Smooth muscle cell (in vitro differentiated cells): Measurements from ENCODE around the gene PTGES. TPM values are rescaled to one million over a fixed set of nuclear protein-coding genes. Genes with fewer than 3 reads are reported as not detected.

Source experiments
- DNase-seq: peaks from one replicate; lab custom pipeline; 2025; ENCODE audit not compliant: unreplicated experiment; lab: John Stamatoyannopoulos, UW
- H2AFZ ChIP-seq: fragments of 200-600 bp; sonication (generic); 2 replicates; pipeline ENCODE4 v1.6.0; 2016; ENCODE audit warnings: antibody characterized with exemption, low read depth, mild to moderate bottlenecking
- H3F3A ChIP-seq: fragments of 200-600 bp; sonication (generic); 2 replicates; pipeline ENCODE4 v1.6.0; 2017; ENCODE audit warnings: antibody characterized with exemption, low read depth
- H3K27ac ChIP-seq: fragments of 200-600 bp; sonication (generic); 2 replicates; pipeline ENCODE4 v1.5.1; 2016; ENCODE audit warnings: low read depth, mild to moderate bottlenecking
- H3K27me3 ChIP-seq: fragments of 200-600 bp; sonication (generic); 2 replicates; pipeline ENCODE4 v1.6.1; 2016; ENCODE audit warnings: low read depth, mild to moderate bottlenecking
- H3K36me3 ChIP-seq: fragments of 200-600 bp; sonication (generic); 2 replicates; pipeline ENCODE4 v1.5.1; 2016; ENCODE audit warnings: low read depth
- H3K4me1 ChIP-seq: fragments of 200-600 bp; sonication (generic); 2 replicates; pipeline ENCODE4 v1.5.1; 2016; ENCODE audit warnings: low read depth
- H3K4me2 ChIP-seq: fragments of 200-600 bp; sonication (generic); 2 replicates; pipeline ENCODE4 v1.6.0; 2016; ENCODE audit warnings: mild to moderate bottlenecking
- H3K4me3 ChIP-seq: fragments of 200-600 bp; sonication (generic); 2 replicates; pipeline ENCODE4 v1.5.1; 2016; ENCODE audit warnings: mild to moderate bottlenecking
- H3K79me2 ChIP-seq: fragments of 200-600 bp; sonication (generic); 2 replicates; pipeline ENCODE4 v1.6.0; 2016; ENCODE audit warnings: low read depth, mild to moderate bottlenecking
- H3K9ac ChIP-seq: fragments of 200-600 bp; sonication (generic); 2 replicates; pipeline ENCODE4 v1.6.0; 2016; ENCODE audit warnings: low read depth
- H3K9me3 ChIP-seq: fragments of 200-600 bp; sonication (generic); replicated peaks from 2 replicates; pipeline ENCODE4 v1.5.1; 2016; ENCODE audit warnings: low read depth
- H4K20me1 ChIP-seq: fragments of 200-600 bp; sonication (generic); 2 replicates; pipeline ENCODE4 v1.6.0; 2016; ENCODE audit warnings: low read depth
- CTCF ChIP-seq: fragments of 200-600 bp; sonication (generic); IDR thresholded peaks from 2 replicates; pipeline ENCODE4 v1.5.1; 2017; ENCODE audit warnings: borderline replicate concordance, mild to moderate bottlenecking, antibody characterized with exemption; ENCODE audit not compliant: insufficient read depth, poor library complexity, severe bottlenecking
- WGBS: methylation state at CpG from one replicate; pipeline ENCODE4 v1.1.7; 2016; ENCODE audit warnings: low lambda C conversion rate; 5-methylcytosine and 5-hydroxymethylcytosine counted together
- polyA plus RNA-seq: library from polyadenylated mRNA; unstranded; fragments of >200 nt; fragmentation: Nextera tagmentation; extraction: Ambion mirVana; gene quantifications from 2 replicates; pipeline ENCODE4 v1.2.1, GENCODE V29; 2016
- total RNA-seq: library from RNA; depleted of rRNA; stranded (reverse); fragments of >200 nt; gene quantifications from 2 replicates; pipeline ENCODE4 v1.2.3, GENCODE V29; 2014

Gene PTGES
- total and polyA plus RNA-seq, 2 experiments from 2014 or later = 49.5 to 69.6 TPM

DNA sequence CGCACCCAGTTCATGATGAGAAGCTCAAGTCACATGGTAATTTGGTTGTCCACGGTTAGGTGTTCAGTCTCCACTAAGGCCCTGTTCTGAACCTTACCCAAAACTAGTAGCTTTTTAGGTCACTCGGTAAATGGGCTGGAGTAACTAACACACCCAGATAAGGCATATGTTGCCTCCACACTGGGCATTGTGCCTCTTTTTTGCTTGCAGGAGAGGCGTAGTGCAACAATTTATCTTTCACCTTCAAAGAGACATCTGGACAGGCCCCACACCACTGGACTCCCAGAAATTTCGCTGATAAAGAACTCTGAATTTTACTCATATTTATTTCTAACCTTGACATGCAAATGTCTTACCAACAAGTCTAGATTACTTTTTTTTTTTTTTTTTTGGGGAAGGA is 16.8 kb upstream of the PTGES start:
- WGBS = 91% methylated on average over 5 of the region's 5 CpGs
- Histone ChIP-seq H3K4me2 (no peak overlapping the region), H2AFZ (no peak overlapping the region), H4K20me1 (no peaks in the 10 kb centered on the region), H3K36me3 (no peaks in the 10 kb centered on the region), H3K4me1 (no peaks in the 10 kb centered on the region), H3F3A (no peaks in the 10 kb centered on the region), H3K79me2 (no peaks in the 10 kb centered on the region), H3K27ac (no peak overlapping the region), H3K27me3 (no peaks in the 10 kb centered on the region), H3K4me3 (no peak overlapping the region), H3K9me3 (no peaks in the 10 kb centered on the region), H3K9ac (no peak overlapping the region)
- no peak for TF ChIP-seq CTCF
- DNase-seq = no peak

DNA sequence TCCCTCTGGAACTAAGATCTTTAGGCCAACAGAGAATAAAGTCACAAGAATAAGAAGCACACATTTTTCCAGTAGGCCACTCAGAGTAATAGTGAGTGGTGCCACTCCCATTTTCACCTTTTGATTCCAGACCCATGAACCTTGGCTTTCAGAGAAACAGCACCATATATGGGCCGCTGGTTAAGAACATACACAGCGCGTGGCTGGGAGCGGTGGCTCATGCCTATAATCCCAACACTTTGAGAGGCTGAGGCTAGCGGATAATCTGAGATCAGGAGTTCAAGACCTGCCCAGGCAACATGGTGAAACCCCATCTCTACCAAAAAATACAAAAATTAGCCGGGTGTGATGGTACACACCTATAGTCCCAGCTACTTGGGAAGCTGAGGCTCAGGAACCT is 15.6 kb upstream of the PTGES start:
- no peak for TF ChIP-seq CTCF
- no peak overlapping the region for H3K4me3 ChIP-seq
- 97% methylated on average over 6 of the region's 6 CpGs for WGBS
- H3K27ac ChIP-seq = no peak overlapping the region
- H3K4me2 ChIP-seq = no peak overlapping the region
- no peaks in the 10 kb centered on the region for H3K9me3 ChIP-seq
- DNase-seq = no peak
- no peaks in the 10 kb centered on the region for H4K20me1 ChIP-seq
- peaks cover 3% of the 10 kb centered on the region for H3F3A ChIP-seq
- no peaks in the 10 kb centered on the region for H3K36me3 ChIP-seq
- no peak overlapping the region for H3K9ac ChIP-seq
- no peaks in the 10 kb centered on the region for H3K27me3 ChIP-seq
- no peaks in the 10 kb centered on the region for H3K4me1 ChIP-seq
- H2AFZ ChIP-seq = no peak overlapping the region
- no peaks in the 10 kb centered on the region for H3K79me2 ChIP-seq

GRCh38 chr9:129765764-129766317 is 13.0 kb upstream of the PTGES start:
- H4K20me1 ChIP-seq = no peaks in the 10 kb centered on the region
- peaks cover 6% of the 10 kb centered on the region for H3K4me1 ChIP-seq
- DNase-seq = no peak
- 93% methylated on average over 4 of the region's 4 CpGs for WGBS
- no peak overlapping the region for H3K9ac ChIP-seq
- no peaks in the 10 kb centered on the region for H3K36me3 ChIP-seq
- H3K9me3 ChIP-seq = no peaks in the 10 kb centered on the region
- TF ChIP-seq CTCF = no peak
- no peak overlapping the region for H3K4me3 ChIP-seq
- no peak overlapping the region for H2AFZ ChIP-seq
- no peak overlapping the region for H3K4me2 ChIP-seq
- H3K27me3 ChIP-seq = no peaks in the 10 kb centered on the region
- peaks cover 23% of the 10 kb centered on the region for H3F3A ChIP-seq
- H3K79me2 ChIP-seq = no peaks in the 10 kb centered on the region
- no peak overlapping the region for H3K27ac ChIP-seq
